ES-I3 (cell line): Measurements from ENCODE around the gene RAB33A.

Experiments
- H3K36me3 ChIP-seq: 2 replicates; pipeline ENCODE4 v1.6.1; 2013; ENCODE audit warnings: mild to moderate bottlenecking, low read length, control low read depth, moderate library complexity; ENCODE audit not compliant: insufficient read depth
- H3K4me1 ChIP-seq: 2 replicates; pipeline ENCODE4 v1.6.1; 2013; ENCODE audit warnings: mild to moderate bottlenecking, control low read depth, low read length; ENCODE audit not compliant: insufficient read depth
- H3K9ac ChIP-seq: 2 replicates; pipeline ENCODE4 v1.6.1; 2013; ENCODE audit warnings: low read depth, mild to moderate bottlenecking, low read length, moderate library complexity
- H3K9me3 ChIP-seq: 2 replicates; pipeline ENCODE4 v1.6.1; 2013; ENCODE audit warnings: mild to moderate bottlenecking, low read length, moderate library complexity; ENCODE audit not compliant: control insufficient read depth, insufficient read depth

RAB33A gene

GRCh38 chrX:130179170-130179569 is 7.4 kb downstream of the RAB33A start:
- no peaks in the 10 kb centered on the region for H3K9me3 ChIP-seq
- no peak overlapping the region for H3K9ac ChIP-seq
- no peaks in the 10 kb centered on the region for H3K36me3 ChIP-seq
- H3K4me1 ChIP-seq = no peaks in the 10 kb centered on the region; the same call in 1 of the 2 replicates

GRCh38 chrX:130179579-130180215 is 7.9 kb downstream of the RAB33A start:
- Histone ChIP-seq H3K4me1 (no peaks in the 10 kb centered on the region), H3K9me3 (no peaks in the 10 kb centered on the region), H3K36me3 (no peaks in the 10 kb centered on the region), H3K9ac (no peak overlapping the region)

GRCh38 chrX:130184168-130184567 is 12.4 kb downstream of the RAB33A start:
- Histone ChIP-seq H3K4me1 (no peaks in the 10 kb centered on the region), H3K36me3 (no peaks in the 10 kb centered on the region), H3K9ac (no peak overlapping the region), H3K9me3 (no peaks in the 10 kb centered on the region)

GRCh38 chrX:130184857-130185256 is 13.1 kb downstream of the RAB33A start:
- no peaks in the 10 kb centered on the region for H3K36me3 ChIP-seq
- no peak overlapping the region for H3K9ac ChIP-seq
- H3K4me1 ChIP-seq = no peaks in the 10 kb centered on the region
- H3K9me3 ChIP-seq = no peaks in the 10 kb centered on the region

GRCh38 chrX:130186651-130187050 is 14.9 kb downstream of the RAB33A start:
- Histone ChIP-seq H3K9ac (no peak overlapping the region), H3K36me3 (no peaks in the 10 kb centered on the region), H3K9me3 (no peaks in the 10 kb centered on the region), H3K4me1 (no peaks in the 10 kb centered on the region)

- Histone ChIP-seq H3K9me3 (no peaks in the 10 kb centered on the region), H3K9ac (no peak overlapping the region), H3K4me1 (no peaks in the 10 kb centered on the region), H3K36me3 (no peaks in the 10 kb centered on the region)
Measured at GRCh38 chrX:130190801-130191200, 19.0 kb downstream of the RAB33A start.

GRCh38 chrX:130196466-130196865 is 24.7 kb downstream of the RAB33A start:
- H3K4me1 ChIP-seq = no peaks in the 10 kb centered on the region
- H3K9me3 ChIP-seq = no peaks in the 10 kb centered on the region
- no peaks in the 10 kb centered on the region for H3K36me3 ChIP-seq
- no peak overlapping the region for H3K9ac ChIP-seq

- H3K9me3 ChIP-seq = no peaks in the 10 kb centered on the region
- no peaks in the 10 kb centered on the region for H3K4me1 ChIP-seq
- no peaks in the 10 kb centered on the region for H3K36me3 ChIP-seq
- no peak overlapping the region for H3K9ac ChIP-seq
Measured at GRCh38 chrX:130197464-130197863, 25.7 kb downstream of the RAB33A start.

- H3K9me3 ChIP-seq = no peaks in the 10 kb centered on the region
- no peaks in the 10 kb centered on the region for H3K4me1 ChIP-seq
- H3K36me3 ChIP-seq = no peaks in the 10 kb centered on the region
- no peak overlapping the region for H3K9ac ChIP-seq
Measured at GRCh38 chrX:130204647-130205046, 32.9 kb downstream of the RAB33A start.

- no peak overlapping the region for H3K9ac ChIP-seq
- H3K9me3 ChIP-seq = no peaks in the 10 kb centered on the region
- H3K36me3 ChIP-seq = peaks cover 18% of the 10 kb centered on the region
Measured at GRCh38 chrX:130211415-130212186, 39.8 kb downstream of the RAB33A start.

GRCh38 chrX:130212371-130212770 is 40.6 kb downstream of the RAB33A start:
- peaks cover 18% of the 10 kb centered on the region for H3K36me3 ChIP-seq
- no peaks in the 10 kb centered on the region for H3K9me3 ChIP-seq
- H3K9ac ChIP-seq = no peak overlapping the region
- no peaks in the 10 kb centered on the region for H3K4me1 ChIP-seq

More at GRCh38 chrX:130211415-130212186, 39.8 kb downstream of the RAB33A start:
- no peaks in the 10 kb centered on the region for H3K4me1 ChIP-seq

GRCh38 chrX:130213376-130213775 is 41.6 kb downstream of the RAB33A start:
- H3K9me3 ChIP-seq = no peaks in the 10 kb centered on the region
- no peak overlapping the region for H3K9ac ChIP-seq
- H3K36me3 ChIP-seq = peaks cover 18% of the 10 kb centered on the region
- no peaks in the 10 kb centered on the region for H3K4me1 ChIP-seq

- Histone ChIP-seq H3K9ac (no peak overlapping the region), H3K4me1 (no peaks in the 10 kb centered on the region), H3K36me3 (peaks cover 10% of the 10 kb centered on the region), H3K9me3 (no peaks in the 10 kb centered on the region)
Measured at GRCh38 chrX:130216320-130216719, 44.6 kb downstream of the RAB33A start.

GRCh38 chrX:130224810-130225209 is 53.0 kb downstream of the RAB33A start:
- Histone ChIP-seq H3K9ac (no peak overlapping the region), H3K36me3 (peaks cover 13% of the 10 kb centered on the region), H3K4me1 (no peaks in the 10 kb centered on the region), H3K9me3 (no peaks in the 10 kb centered on the region)

- Histone ChIP-seq H3K9ac (no peak overlapping the region), H3K36me3 (peaks cover 12% of the 10 kb centered on the region), H3K9me3 (no peaks in the 10 kb centered on the region)
Measured at GRCh38 chrX:130228871-130229270, 57.1 kb downstream of the RAB33A start.

More at GRCh38 chrX:130228871-130229270, 57.1 kb downstream of the RAB33A start:
- no peaks in the 10 kb centered on the region for H3K4me1 ChIP-seq
